ENCODE measurements around the gene ASL. TPM values are rescaled to one million over a fixed set of nuclear protein-coding genes. Genes with fewer than 3 reads are reported as not detected.

Gene ASL
- total and polyA plus RNA-seq, 9 of the 15 experiments (the other 6 are each of a cell fraction or from before 2014, with no cell fraction given): 2.6 to 67.0 (median 33.3) TPM

DNA sequence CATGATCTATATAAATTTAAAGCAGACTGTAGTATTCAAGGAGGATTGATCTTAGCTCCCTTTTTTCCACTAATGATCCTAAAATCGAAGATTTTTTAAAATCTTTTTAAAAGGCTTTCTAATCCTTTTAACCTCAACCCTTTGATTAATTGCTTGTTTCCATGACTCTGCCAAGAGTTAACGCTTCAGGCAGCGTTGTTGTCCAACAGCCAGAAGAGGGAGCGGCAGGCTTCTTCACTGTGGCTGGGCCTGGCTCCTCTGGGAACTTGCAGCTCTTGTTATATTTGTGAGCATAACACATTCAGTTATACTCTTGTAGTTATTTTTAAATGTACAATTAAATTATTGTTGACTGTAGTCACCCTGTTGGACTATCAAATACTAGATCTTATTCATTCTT, 65.3 kb downstream of the ASL start (continued):
- TF ChIP-seq TAL1 (IDR thresholded peaks at IDR 0.05) (no peak), RBM39 (optimal IDR thresholded peaks at IDR 0.05; ENCODE audit: low read depth, low read length) (no peak), RFX5 (IDR thresholded peaks at IDR 0.05; ENCODE audit: low read depth, low read length) (no peak), CREM (IDR thresholded peaks at IDR 0.05; ENCODE audit: low read depth) (no peak), PCBP2 (IDR thresholded peaks at IDR 0.05; ENCODE audit: low read depth, low read length, poor library complexity, severe bottlenecking) (no peak), SNRNP70 (optimal IDR thresholded peaks at IDR 0.05; ENCODE audit: low read depth, low read length) (no peak), FOXK1 (CRISPR knock-in tag; IDR thresholded peaks at IDR 0.05; ENCODE audit: borderline replicate concordance) (no peak), MEIS2 (IDR thresholded peaks at IDR 0.05; ENCODE audit: partially characterized antibody) (peak; percentile 56), FOXJ3 (CRISPR knock-in tag; IDR thresholded peaks at IDR 0.05) (no peak), HMGN3 (IDR thresholded peaks at IDR 0.05; ENCODE audit: borderline replicate concordance, extremely low read depth, insufficient read length, low read depth, low read length) (no peak)
- TF ChIP-seq, protein P1, sequence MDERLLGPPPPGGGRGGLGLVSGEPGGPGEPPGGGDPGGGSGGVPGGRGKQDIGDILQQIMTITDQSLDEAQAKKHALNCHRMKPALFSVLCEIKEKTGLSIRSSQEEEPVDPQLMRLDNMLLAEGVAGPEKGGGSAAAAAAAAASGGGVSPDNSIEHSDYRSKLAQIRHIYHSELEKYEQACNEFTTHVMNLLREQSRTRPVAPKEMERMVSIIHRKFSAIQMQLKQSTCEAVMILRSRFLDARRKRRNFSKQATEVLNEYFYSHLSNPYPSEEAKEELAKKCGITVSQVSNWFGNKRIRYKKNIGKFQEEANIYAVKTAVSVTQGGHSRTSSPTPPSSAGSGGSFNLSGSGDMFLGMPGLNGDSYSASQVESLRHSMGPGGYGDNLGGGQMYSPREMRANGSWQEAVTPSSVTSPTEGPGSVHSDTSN (CRISPR knock-in tag; IDR thresholded peaks at IDR 0.05; ENCODE audit: low read depth): no peak
- TF ChIP-seq, protein P1 (tag; conservative IDR thresholded peaks at IDR 0.05; ENCODE audit: low read depth): peak; percentile 79
- TF ChIP-seq, protein P2, sequence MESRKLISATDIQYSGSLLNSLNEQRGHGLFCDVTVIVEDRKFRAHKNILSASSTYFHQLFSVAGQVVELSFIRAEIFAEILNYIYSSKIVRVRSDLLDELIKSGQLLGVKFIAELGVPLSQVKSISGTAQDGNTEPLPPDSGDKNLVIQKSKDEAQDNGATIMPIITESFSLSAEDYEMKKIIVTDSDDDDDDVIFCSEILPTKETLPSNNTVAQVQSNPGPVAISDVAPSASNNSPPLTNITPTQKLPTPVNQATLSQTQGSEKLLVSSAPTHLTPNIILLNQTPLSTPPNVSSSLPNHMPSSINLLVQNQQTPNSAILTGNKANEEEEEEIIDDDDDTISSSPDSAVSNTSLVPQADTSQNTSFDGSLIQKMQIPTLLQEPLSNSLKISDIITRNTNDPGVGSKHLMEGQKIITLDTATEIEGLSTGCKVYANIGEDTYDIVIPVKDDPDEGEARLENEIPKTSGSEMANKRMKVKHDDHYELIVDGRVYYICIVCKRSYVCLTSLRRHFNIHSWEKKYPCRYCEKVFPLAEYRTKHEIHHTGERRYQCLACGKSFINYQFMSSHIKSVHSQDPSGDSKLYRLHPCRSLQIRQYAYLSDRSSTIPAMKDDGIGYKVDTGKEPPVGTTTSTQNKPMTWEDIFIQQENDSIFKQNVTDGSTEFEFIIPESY (CRISPR knock-in tag; IDR thresholded peaks at IDR 0.05): peak; percentile 51; the same call in 1 of the 2 replicates
- TF ChIP-seq, protein P3, sequence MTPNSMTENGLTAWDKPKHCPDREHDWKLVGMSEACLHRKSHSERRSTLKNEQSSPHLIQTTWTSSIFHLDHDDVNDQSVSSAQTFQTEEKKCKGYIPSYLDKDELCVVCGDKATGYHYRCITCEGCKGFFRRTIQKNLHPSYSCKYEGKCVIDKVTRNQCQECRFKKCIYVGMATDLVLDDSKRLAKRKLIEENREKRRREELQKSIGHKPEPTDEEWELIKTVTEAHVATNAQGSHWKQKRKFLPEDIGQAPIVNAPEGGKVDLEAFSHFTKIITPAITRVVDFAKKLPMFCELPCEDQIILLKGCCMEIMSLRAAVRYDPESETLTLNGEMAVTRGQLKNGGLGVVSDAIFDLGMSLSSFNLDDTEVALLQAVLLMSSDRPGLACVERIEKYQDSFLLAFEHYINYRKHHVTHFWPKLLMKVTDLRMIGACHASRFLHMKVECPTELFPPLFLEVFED (CRISPR knock-in tag; conservative IDR thresholded peaks at IDR 0.05): no peak
- TF ChIP-seq, protein P4, sequence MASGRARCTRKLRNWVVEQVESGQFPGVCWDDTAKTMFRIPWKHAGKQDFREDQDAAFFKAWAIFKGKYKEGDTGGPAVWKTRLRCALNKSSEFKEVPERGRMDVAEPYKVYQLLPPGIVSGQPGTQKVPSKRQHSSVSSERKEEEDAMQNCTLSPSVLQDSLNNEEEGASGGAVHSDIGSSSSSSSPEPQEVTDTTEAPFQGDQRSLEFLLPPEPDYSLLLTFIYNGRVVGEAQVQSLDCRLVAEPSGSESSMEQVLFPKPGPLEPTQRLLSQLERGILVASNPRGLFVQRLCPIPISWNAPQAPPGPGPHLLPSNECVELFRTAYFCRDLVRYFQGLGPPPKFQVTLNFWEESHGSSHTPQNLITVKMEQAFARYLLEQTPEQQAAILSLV (tag; IDR thresholded peaks at IDR 0.05): no peak
- TF ChIP-seq, protein P5, sequence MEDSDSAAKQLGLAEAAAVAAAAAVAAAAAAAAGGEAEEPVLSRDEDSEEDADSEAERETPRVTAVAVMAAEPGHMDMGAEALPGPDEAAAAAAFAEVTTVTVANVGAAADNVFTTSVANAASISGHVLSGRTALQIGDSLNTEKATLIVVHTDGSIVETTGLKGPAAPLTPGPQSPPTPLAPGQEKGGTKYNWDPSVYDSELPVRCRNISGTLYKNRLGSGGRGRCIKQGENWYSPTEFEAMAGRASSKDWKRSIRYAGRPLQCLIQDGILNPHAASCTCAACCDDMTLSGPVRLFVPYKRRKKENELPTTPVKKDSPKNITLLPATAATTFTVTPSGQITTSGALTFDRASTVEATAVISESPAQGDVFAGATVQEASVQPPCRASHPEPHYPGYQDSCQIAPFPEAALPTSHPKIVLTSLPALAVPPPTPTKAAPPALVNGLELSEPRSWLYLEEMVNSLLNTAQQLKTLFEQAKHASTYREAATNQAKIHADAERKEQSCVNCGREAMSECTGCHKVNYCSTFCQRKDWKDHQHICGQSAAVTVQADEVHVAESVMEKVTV (CRISPR knock-in tag; IDR thresholded peaks at IDR 0.05): no peak
- TF ChIP-seq, protein P6, sequence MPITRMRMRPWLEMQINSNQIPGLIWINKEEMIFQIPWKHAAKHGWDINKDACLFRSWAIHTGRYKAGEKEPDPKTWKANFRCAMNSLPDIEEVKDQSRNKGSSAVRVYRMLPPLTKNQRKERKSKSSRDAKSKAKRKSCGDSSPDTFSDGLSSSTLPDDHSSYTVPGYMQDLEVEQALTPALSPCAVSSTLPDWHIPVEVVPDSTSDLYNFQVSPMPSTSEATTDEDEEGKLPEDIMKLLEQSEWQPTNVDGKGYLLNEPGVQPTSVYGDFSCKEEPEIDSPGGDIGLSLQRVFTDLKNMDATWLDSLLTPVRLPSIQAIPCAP (CRISPR knock-in tag; IDR thresholded peaks at IDR 0.05; ENCODE audit: borderline replicate concordance): no peak

Data from K562 (cell line).